HEK293 (cell line): ENCODE data around the gene ISG15.

ENCODE experiments used
- HIC1 ChIP-seq: fragments of 450-650 bp; formaldehyde crosslinking; IDR thresholded peaks from 2 replicates; pipeline ENCODE4 v1.5.1; 2016; ENCODE audit warnings: missing biosample characterization, missing genetic modification characterization
- IKZF3 ChIP-seq: fragments of 450-650 bp; IDR thresholded peaks from 2 replicates; pipeline ENCODE4 v1.5.0; 2018; ENCODE audit warnings: missing biosample characterization, mild to moderate bottlenecking, missing genetic modification characterization, moderate library complexity
- KLF8 ChIP-seq: fragments of 450-650 bp; formaldehyde crosslinking; IDR thresholded peaks from 2 replicates; pipeline ENCODE4 v1.5.1; 2016; ENCODE audit warnings: missing biosample characterization, missing genetic modification characterization
- KLF9 ChIP-seq: fragments of 450-650 bp; formaldehyde crosslinking; IDR thresholded peaks from 2 replicates; pipeline ENCODE4 v1.5.1; 2016; ENCODE audit warnings: missing biosample characterization, missing genetic modification characterization, low read depth
- PATZ1 ChIP-seq: fragments of 450-650 bp; formaldehyde crosslinking; IDR thresholded peaks from 2 replicates; pipeline ENCODE4 v1.5.1; 2016; ENCODE audit warnings: missing biosample characterization, missing genetic modification characterization
- REPIN1 ChIP-seq: fragments of 450-650 bp; formaldehyde crosslinking; IDR thresholded peaks from 2 replicates; pipeline ENCODE4 v1.5.1; 2017; ENCODE audit warnings: missing biosample characterization, missing genetic modification characterization, low read depth
- SALL2 ChIP-seq: fragments of 450-650 bp; formaldehyde crosslinking; IDR thresholded peaks from 2 replicates; pipeline ENCODE4 v1.5.0; 2017; ENCODE audit warnings: missing biosample characterization, mild to moderate bottlenecking, missing genetic modification characterization, borderline replicate concordance
- SP3 ChIP-seq: fragments of 450-650 bp; formaldehyde crosslinking; IDR thresholded peaks from 2 replicates; pipeline ENCODE4 v1.5.1; 2016; ENCODE audit warnings: missing biosample characterization, missing genetic modification characterization
- WT1 ChIP-seq: fragments of 450-650 bp; formaldehyde crosslinking; IDR thresholded peaks from 2 replicates; pipeline ENCODE4 v1.5.1; 2016; ENCODE audit warnings: missing biosample characterization, missing genetic modification characterization
- ZBTB17 ChIP-seq: fragments of 450-650 bp; formaldehyde crosslinking; IDR thresholded peaks from 2 replicates; pipeline ENCODE4 v1.5.1; 2016; ENCODE audit warnings: missing biosample characterization, missing genetic modification characterization
- ZFHX2 ChIP-seq: fragments of 450-650 bp; formaldehyde crosslinking; conservative IDR thresholded peaks from 2 replicates; pipeline ENCODE4 v1.5.1; 2016; ENCODE audit warnings: missing biosample characterization, missing genetic modification characterization
- ZFP37 ChIP-seq: fragments of 450-650 bp; formaldehyde crosslinking; IDR thresholded peaks from 2 replicates; pipeline ENCODE4 v1.5.1; 2016; ENCODE audit warnings: missing biosample characterization, missing genetic modification characterization
- ZNF184 ChIP-seq: fragments of 450-650 bp; IDR thresholded peaks from 2 replicates; pipeline ENCODE4 v1.5.1; 2018; ENCODE audit warnings: missing biosample characterization, mild to moderate bottlenecking, missing genetic modification characterization
- ZNF223 ChIP-seq: fragments of 450-650 bp; formaldehyde crosslinking; IDR thresholded peaks from 2 replicates; pipeline ENCODE4 v1.5.1; 2016; ENCODE audit warnings: missing biosample characterization, missing genetic modification characterization
- ZNF26 ChIP-seq: fragments of 450-650 bp; formaldehyde crosslinking; IDR thresholded peaks from 2 replicates; pipeline ENCODE4 v1.5.1; 2016; ENCODE audit warnings: missing biosample characterization, missing genetic modification characterization
- ZNF324 ChIP-seq: fragments of 450-650 bp; formaldehyde crosslinking; IDR thresholded peaks from 2 replicates; pipeline ENCODE4 v1.5.1; 2016; ENCODE audit warnings: missing biosample characterization, missing genetic modification characterization
- ZNF398 ChIP-seq: fragments of 450-650 bp; formaldehyde crosslinking; IDR thresholded peaks from 2 replicates; pipeline ENCODE4 v1.5.1; 2017; ENCODE audit warnings: missing biosample characterization, missing genetic modification characterization
- ZNF423 ChIP-seq: fragments of 450-650 bp; formaldehyde crosslinking; IDR thresholded peaks from 2 replicates; pipeline ENCODE4 v1.5.1; 2016; ENCODE audit warnings: missing biosample characterization, missing genetic modification characterization
- ZNF544 ChIP-seq: fragments of 450-650 bp; formaldehyde crosslinking; IDR thresholded peaks from 2 replicates; pipeline ENCODE4 v1.5.0; 2017; ENCODE audit warnings: missing biosample characterization, missing genetic modification characterization
- ZNF548 ChIP-seq: fragments of 450-650 bp; formaldehyde crosslinking; IDR thresholded peaks from 2 replicates; pipeline ENCODE4 v1.5.1; 2016; ENCODE audit warnings: missing biosample characterization, missing genetic modification characterization
- ZNF549 ChIP-seq: fragments of 450-650 bp; IDR thresholded peaks from 2 replicates; pipeline ENCODE4 v1.5.1; 2018; ENCODE audit warnings: missing biosample characterization, missing genetic modification characterization, mild to moderate bottlenecking, inconsistent platforms, moderate library complexity
- ZNF571 ChIP-seq: fragments of 450-650 bp; formaldehyde crosslinking; IDR thresholded peaks from 2 replicates; pipeline ENCODE4 v1.5.0; 2017; ENCODE audit warnings: missing biosample characterization, missing genetic modification characterization
- ZNF660 ChIP-seq: fragments of 450-650 bp; IDR thresholded peaks from 2 replicates; pipeline ENCODE4 v1.5.1; 2018; ENCODE audit warnings: missing biosample characterization, mild to moderate bottlenecking, missing genetic modification characterization
- ZNF692 ChIP-seq: fragments of 450-650 bp; formaldehyde crosslinking; IDR thresholded peaks from 2 replicates; pipeline ENCODE4 v1.5.1; 2016; ENCODE audit warnings: missing biosample characterization, missing genetic modification characterization
- ZNF76 ChIP-seq: fragments of 450-650 bp; formaldehyde crosslinking; IDR thresholded peaks from 2 replicates; pipeline ENCODE4; 2016; ENCODE audit warnings: low read depth, missing biosample characterization, missing genetic modification characterization, borderline replicate concordance
- ZNF777 ChIP-seq: fragments of 450-650 bp; formaldehyde crosslinking; IDR thresholded peaks from 2 replicates; pipeline ENCODE4 v1.5.1; 2017; ENCODE audit warnings: missing biosample characterization, missing genetic modification characterization, borderline replicate concordance
- ZNF792 ChIP-seq: fragments of 450-650 bp; formaldehyde crosslinking; IDR thresholded peaks from 2 replicates; pipeline ENCODE4 v1.5.1; 2016; ENCODE audit warnings: missing biosample characterization, missing genetic modification characterization
- ZSCAN18 ChIP-seq: fragments of 450-650 bp; formaldehyde crosslinking; IDR thresholded peaks from 2 replicates; pipeline ENCODE4 v1.5.1; 2016; ENCODE audit warnings: missing biosample characterization, missing genetic modification characterization

Gene ISG15

GRCh38 chr1:997993-998744 lies 15.1 kb upstream of the ISG15 start (continued):
- TF ChIP-seq ZNF324 (tag by site-specific recombination) (0 out of 2 replicates have a peak, but pooled peaks have one; percentile 36), ZNF548 (tag by site-specific recombination) (0 out of 2 replicates have a peak, but pooled peaks have one; percentile 33), SALL2 (tag by site-specific recombination) (no peak), WT1 (peak; percentile 97), ZNF423 (tag by site-specific recombination) (peak; percentile 35; the same call in 1 of the 2 replicates), ZNF184 (tag by site-specific recombination) (no peak), ZFP37 (tag by site-specific recombination) (no peak), ZNF777 (tag by site-specific recombination) (no peak), HIC1 (tag by site-specific recombination) (peak; percentile 91), ZNF571 (tag by site-specific recombination) (no peak), ZNF76 (tag by site-specific recombination) (peak; percentile 42; the same call in 1 of the 2 replicates), SP3 (tag by site-specific recombination) (peak; percentile 74), ZNF544 (no peak), REPIN1 (no peak), ZBTB17 (tag by site-specific recombination) (peak; percentile 93), ZNF398 (tag by site-specific recombination) (peak; percentile 59), ZNF692 (tag by site-specific recombination) (peak; percentile 80), ZNF223 (no peak), ZFHX2 (tag by site-specific recombination) (peak; percentile 65), ZNF660 (tag by site-specific recombination) (peak; percentile 24; the same call in 1 of the 2 replicates), KLF8 (tag by site-specific recombination) (peak; percentile 93), ZSCAN18 (no peak), PATZ1 (tag by site-specific recombination) (peak; percentile 92), IKZF3 (tag by site-specific recombination) (peak; percentile 56), ZNF26 (tag by site-specific recombination) (no peak), KLF9 (0 out of 2 replicates have a peak, but pooled peaks have one; percentile 16), ZNF792 (tag by site-specific recombination) (no peak), ZNF549 (tag by site-specific recombination) (no peak)
